WTC11 (cell line): Measurements from ENCODE around the gene WRAP73. TPM values are rescaled to one million over a fixed set of nuclear protein-coding genes. Genes with fewer than 3 reads are reported as not detected.

ENCODE experiments used
- ATAC-seq: fragments of 200-7000 bp; cut with Tn5 transposase; 2 replicates; pipeline ENCODE4 v1.10.0; 2021; ENCODE audit warnings: mild to moderate bottlenecking, moderate library complexity
- CTCF ChIA-PET: fragments of 300-600 bp; sonication (Branson Sonifier 250); formaldehyde crosslinking; loops from one replicate; lab custom pipeline; 2021; ENCODE audit warnings: antibody characterized with exemption; lab: Charles Lee
- POLR2A ChIA-PET: fragments of 350-600 bp; sonication (Branson Sonifier 250); formaldehyde crosslinking; loops from one replicate; lab custom pipeline; 2021; ENCODE audit warnings: antibody characterized with exemption; lab: Charles Lee
- DNase-seq: peaks from one replicate; pipeline ENCODE4 v3.0.0; 2021; ENCODE audit warnings: low spot score
- H3K27ac Mint-ChIP-seq: 2 replicates; pipeline ENCODE4 v1.8.0; 2021; ENCODE audit warnings: mixed read lengths
- H3K27me3 Mint-ChIP-seq: 2 replicates; pipeline ENCODE4 v1.8.0; 2021; ENCODE audit warnings: low read depth, mild to moderate bottlenecking, moderate library complexity, mixed read lengths
- H3K36me3 Mint-ChIP-seq: 2 replicates; pipeline ENCODE4 v1.8.0; 2021; ENCODE audit warnings: mixed read lengths
- H3K4me1 Mint-ChIP-seq: 2 replicates; pipeline ENCODE4 v1.8.0; 2022; ENCODE audit warnings: mixed read lengths
- H3K4me3 Mint-ChIP-seq: 2 replicates; pipeline ENCODE4 v1.8.0; 2021; ENCODE audit warnings: mild to moderate bottlenecking, moderate library complexity, mixed read lengths
- H3K9me3 Mint-ChIP-seq: 2 replicates; pipeline ENCODE4 v1.8.0; 2021; ENCODE audit warnings: mixed read lengths
- CBFB ChIP-seq: sonication (generic); formaldehyde crosslinking; IDR thresholded peaks from 2 replicates; pipeline ENCODE4 v1.8.1; 2022; ENCODE audit warnings: mild to moderate bottlenecking, low read depth, missing genetic modification reagents
- ELF4 ChIP-seq: sonication (generic); formaldehyde crosslinking; IDR thresholded peaks from 2 replicates; pipeline ENCODE4 v1.8.1; 2022; ENCODE audit warnings: low read depth, mild to moderate bottlenecking, moderate library complexity, missing genetic modification reagents
- EMX1 ChIP-seq: fragments of 250-450 bp; sonication (Bioruptor Pico); IDR thresholded peaks from 2 replicates; pipeline ENCODE4 v1.8.0; 2021; ENCODE audit warnings: mild to moderate bottlenecking
- ETV6 ChIP-seq: sonication (generic); formaldehyde crosslinking; IDR thresholded peaks from 2 replicates; pipeline ENCODE4 v1.8.1; 2022; ENCODE audit warnings: mild to moderate bottlenecking, missing genetic modification reagents
- IRF2 ChIP-seq: sonication (generic); formaldehyde crosslinking; IDR thresholded peaks from 2 replicates; pipeline ENCODE4 v1.8.0; 2022; ENCODE audit warnings: low read depth, missing genetic modification reagents, borderline replicate concordance
- JAZF1 ChIP-seq: fragments of 250-450 bp; sonication (Bioruptor Pico); IDR thresholded peaks from 2 replicates; pipeline ENCODE4 v1.9.0; 2021; ENCODE audit warnings: moderate library complexity, mild to moderate bottlenecking, inconsistent platforms
- MAX ChIP-seq: sonication (generic); formaldehyde crosslinking; IDR thresholded peaks from 2 replicates; pipeline ENCODE4 v1.8.0; 2022; ENCODE audit warnings: mild to moderate bottlenecking, missing genetic modification reagents
- NFE2L1 ChIP-seq: sonication (generic); formaldehyde crosslinking; IDR thresholded peaks from 2 replicates; pipeline ENCODE4 v1.8.1; 2023; ENCODE audit warnings: missing genetic modification reagents
- NR3C1 ChIP-seq: sonication (generic); formaldehyde crosslinking; conservative IDR thresholded peaks from 2 replicates; pipeline ENCODE4 v1.8.1; 2023; ENCODE audit warnings: low read depth, mild to moderate bottlenecking, missing genetic modification reagents
- OVOL2 ChIP-seq: fragments of 250-450 bp; sonication (Bioruptor Pico); IDR thresholded peaks from 2 replicates; pipeline ENCODE4 v1.9.0; 2021; ENCODE audit warnings: mild to moderate bottlenecking, borderline replicate concordance
- RELA ChIP-seq: sonication (generic); formaldehyde crosslinking; IDR thresholded peaks from 2 replicates; pipeline ENCODE4 v1.8.1; 2022; ENCODE audit warnings: missing genetic modification reagents, mild to moderate bottlenecking, borderline replicate concordance
- SMAD4 ChIP-seq: sonication (generic); formaldehyde crosslinking; IDR thresholded peaks from 2 replicates; pipeline ENCODE4 v1.8.0; 2022; ENCODE audit warnings: mild to moderate bottlenecking, missing genetic modification reagents
- SP1 ChIP-seq: sonication (generic); formaldehyde crosslinking; conservative IDR thresholded peaks from 2 replicates; pipeline ENCODE4 v1.8.1; 2022; ENCODE audit warnings: missing genetic modification reagents
- TEAD1 ChIP-seq: sonication (generic); formaldehyde crosslinking; IDR thresholded peaks from 2 replicates; pipeline ENCODE4 v1.8.0; 2022; ENCODE audit warnings: mild to moderate bottlenecking, missing genetic modification reagents
- ZNF138 ChIP-seq: sonication (generic); formaldehyde crosslinking; conservative IDR thresholded peaks from 2 replicates; pipeline ENCODE4 v1.8.1; 2022; ENCODE audit warnings: mild to moderate bottlenecking, moderate library complexity, missing genetic modification reagents
- ZNF416 ChIP-seq: fragments of 250-450 bp; sonication (Bioruptor Pico); IDR thresholded peaks from 2 replicates; pipeline ENCODE4 v1.9.0; 2021; ENCODE audit warnings: mild to moderate bottlenecking, inconsistent platforms
- total RNA-seq: library from RNA; stranded (reverse); gene quantifications from 3 replicates; pipeline ENCODE4 v1.2.3, GENCODE V29; 2021
- TF ChIP-seq, protein P1 (sequence below): sonication (generic); formaldehyde crosslinking; IDR thresholded peaks from 2 replicates; pipeline ENCODE4 v1.8.0; 2022; ENCODE audit warnings: mild to moderate bottlenecking, missing genetic modification reagents
- TF ChIP-seq, protein P2 (sequence below): sonication (generic); formaldehyde crosslinking; IDR thresholded peaks from 2 replicates; pipeline ENCODE4 v1.8.0; 2022; ENCODE audit warnings: mild to moderate bottlenecking, missing genetic modification reagents
- TF ChIP-seq, protein P3 (sequence below): sonication (generic); formaldehyde crosslinking; IDR thresholded peaks from 2 replicates; pipeline ENCODE4 v1.8.0; 2023; ENCODE audit warnings: missing genetic modification reagents
- TF ChIP-seq, protein P4 (sequence below): fragments of 250-450 bp; sonication (Bioruptor Pico); IDR thresholded peaks from 2 replicates; pipeline ENCODE4 v1.9.0; 2021; ENCODE audit warnings: mild to moderate bottlenecking
- TF ChIP-seq, protein P5 (sequence below): sonication (generic); formaldehyde crosslinking; IDR thresholded peaks from 2 replicates; pipeline ENCODE4 v1.8.1; 2023; ENCODE audit warnings: mild to moderate bottlenecking, missing genetic modification reagents, moderate library complexity

Gene WRAP73
- total RNA-seq, 1 experiment from 2014 or later = 39.2 TPM

GRCh38 chr1:3638676-3639075, 11.2 kb downstream of the WRAP73 start:
- ChIA-PET CTCF (interaction anchor here (0.8 kb wide), 1 partner anchor 57 kb away, joined by 3 read pairs; no protein-coding TSS in a partner anchor), POLR2A (no interaction called here)
- no peak overlapping the region for H3K27ac Mint-ChIP-seq
- TF ChIP-seq NFE2L1 (CRISPR knock-in tag) (no peak), SP1 (CRISPR knock-in tag) (no peak), ZNF138 (CRISPR knock-in tag) (no peak), MAX (CRISPR knock-in tag) (no peak), JAZF1 (CRISPR knock-in tag) (no peak), ETV6 (CRISPR knock-in tag) (no peak), ELF4 (CRISPR knock-in tag) (no peak), IRF2 (CRISPR knock-in tag) (no peak), NR3C1 (CRISPR knock-in tag) (no peak)
- TF ChIP-seq, protein P1, sequence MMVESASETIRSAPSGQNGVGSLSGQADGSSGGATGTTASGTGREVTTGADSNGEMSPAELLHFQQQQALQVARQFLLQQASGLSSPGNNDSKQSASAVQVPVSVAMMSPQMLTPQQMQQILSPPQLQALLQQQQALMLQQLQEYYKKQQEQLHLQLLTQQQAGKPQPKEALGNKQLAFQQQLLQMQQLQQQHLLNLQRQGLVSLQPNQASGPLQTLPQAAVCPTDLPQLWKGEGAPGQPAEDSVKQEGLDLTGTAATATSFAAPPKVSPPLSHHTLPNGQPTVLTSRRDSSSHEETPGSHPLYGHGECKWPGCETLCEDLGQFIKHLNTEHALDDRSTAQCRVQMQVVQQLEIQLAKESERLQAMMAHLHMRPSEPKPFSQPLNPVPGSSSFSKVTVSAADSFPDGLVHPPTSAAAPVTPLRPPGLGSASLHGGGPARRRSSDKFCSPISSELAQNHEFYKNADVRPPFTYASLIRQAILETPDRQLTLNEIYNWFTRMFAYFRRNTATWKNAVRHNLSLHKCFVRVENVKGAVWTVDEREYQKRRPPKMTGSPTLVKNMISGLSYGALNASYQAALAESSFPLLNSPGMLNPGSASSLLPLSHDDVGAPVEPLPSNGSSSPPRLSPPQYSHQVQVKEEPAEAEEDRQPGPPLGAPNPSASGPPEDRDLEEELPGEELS (CRISPR knock-in tag) = no peak
- TF ChIP-seq, protein P2, sequence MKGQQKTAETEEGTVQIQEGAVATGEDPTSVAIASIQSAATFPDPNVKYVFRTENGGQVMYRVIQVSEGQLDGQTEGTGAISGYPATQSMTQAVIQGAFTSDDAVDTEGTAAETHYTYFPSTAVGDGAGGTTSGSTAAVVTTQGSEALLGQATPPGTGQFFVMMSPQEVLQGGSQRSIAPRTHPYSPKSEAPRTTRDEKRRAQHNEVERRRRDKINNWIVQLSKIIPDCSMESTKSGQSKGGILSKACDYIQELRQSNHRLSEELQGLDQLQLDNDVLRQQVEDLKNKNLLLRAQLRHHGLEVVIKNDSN (CRISPR knock-in tag) = no peak
- TF ChIP-seq, protein P3, sequence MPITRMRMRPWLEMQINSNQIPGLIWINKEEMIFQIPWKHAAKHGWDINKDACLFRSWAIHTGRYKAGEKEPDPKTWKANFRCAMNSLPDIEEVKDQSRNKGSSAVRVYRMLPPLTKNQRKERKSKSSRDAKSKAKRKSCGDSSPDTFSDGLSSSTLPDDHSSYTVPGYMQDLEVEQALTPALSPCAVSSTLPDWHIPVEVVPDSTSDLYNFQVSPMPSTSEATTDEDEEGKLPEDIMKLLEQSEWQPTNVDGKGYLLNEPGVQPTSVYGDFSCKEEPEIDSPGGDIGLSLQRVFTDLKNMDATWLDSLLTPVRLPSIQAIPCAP (CRISPR knock-in tag) = no peak
- DNase-seq = no peak
- H3K4me3 Mint-ChIP-seq = no peak overlapping the region
- ATAC-seq = no peak
- peaks cover 25% of the 10 kb centered on the region for H3K36me3 Mint-ChIP-seq
- H3K9me3 Mint-ChIP-seq = no peaks in the 10 kb centered on the region
- H3K27me3 Mint-ChIP-seq = no peaks in the 10 kb centered on the region
- H3K4me1 Mint-ChIP-seq = no peaks in the 10 kb centered on the region

DNA sequence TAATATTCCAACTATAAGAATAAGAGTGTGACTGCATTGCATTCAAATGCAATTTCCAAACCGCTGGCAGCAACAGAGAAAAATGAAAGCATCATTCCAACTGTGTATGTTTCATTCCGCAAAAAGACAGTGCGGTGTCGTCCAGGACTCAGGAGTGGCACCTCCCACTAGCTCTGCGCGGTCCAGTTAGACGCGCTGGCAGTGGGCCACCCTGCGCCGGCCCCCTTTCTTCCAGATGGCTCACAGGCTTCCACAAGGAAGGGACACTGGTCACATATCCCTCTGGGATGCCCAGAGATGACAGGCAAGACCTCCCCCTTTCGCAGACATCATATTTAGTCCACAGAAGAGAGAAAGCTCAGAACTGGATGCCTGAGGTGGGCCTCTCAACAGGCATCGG, 11.9 kb downstream of the WRAP73 start:
- H3K9me3 Mint-ChIP-seq = no peaks in the 10 kb centered on the region
- DNase-seq (no peak), ATAC-seq (no peak)
- peaks cover 26% of the 10 kb centered on the region for H3K36me3 Mint-ChIP-seq
- ChIA-PET CTCF (interaction anchor here (0.8 kb wide), 1 partner anchor 58 kb away, joined by 3 read pairs; no protein-coding TSS in a partner anchor), POLR2A (no interaction called here)
- no peaks in the 10 kb centered on the region for H3K27me3 Mint-ChIP-seq
- H3K27ac Mint-ChIP-seq = no peak overlapping the region
- no peak overlapping the region for H3K4me3 Mint-ChIP-seq
- no peaks in the 10 kb centered on the region for H3K4me1 Mint-ChIP-seq
- TF ChIP-seq RELA (no peak), TEAD1 (CRISPR knock-in tag) (no peak), EMX1 (CRISPR knock-in tag) (no peak), OVOL2 (CRISPR knock-in tag) (no peak), CBFB (CRISPR knock-in tag) (no peak), SMAD4 (CRISPR knock-in tag) (no peak), ZNF416 (CRISPR knock-in tag) (no peak)
- TF ChIP-seq, protein P4, sequence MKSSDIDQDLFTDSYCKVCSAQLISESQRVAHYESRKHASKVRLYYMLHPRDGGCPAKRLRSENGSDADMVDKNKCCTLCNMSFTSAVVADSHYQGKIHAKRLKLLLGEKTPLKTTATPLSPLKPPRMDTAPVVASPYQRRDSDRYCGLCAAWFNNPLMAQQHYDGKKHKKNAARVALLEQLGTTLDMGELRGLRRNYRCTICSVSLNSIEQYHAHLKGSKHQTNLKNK (CRISPR knock-in tag) = no peak
- TF ChIP-seq, protein P5, sequence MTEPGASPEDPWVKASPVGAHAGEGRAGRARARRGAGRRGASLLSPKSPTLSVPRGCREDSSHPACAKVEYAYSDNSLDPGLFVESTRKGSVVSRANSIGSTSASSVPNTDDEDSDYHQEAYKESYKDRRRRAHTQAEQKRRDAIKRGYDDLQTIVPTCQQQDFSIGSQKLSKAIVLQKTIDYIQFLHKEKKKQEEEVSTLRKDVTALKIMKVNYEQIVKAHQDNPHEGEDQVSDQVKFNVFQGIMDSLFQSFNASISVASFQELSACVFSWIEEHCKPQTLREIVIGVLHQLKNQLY (CRISPR knock-in tag) = no peak
